SK-N-SH (cell line): ENCODE measurements around the gene IGSF9B. TPM values are rescaled to one million over a fixed set of nuclear protein-coding genes. Genes with fewer than 3 reads are reported as not detected.
"Not testable (repeated sequence)": the region's sequence is repeated elsewhere in the genome, so short reads cannot be mapped to it uniquely, and the experiment has no call there.

Experiments
- CTCF ChIA-PET: fragments of 300-600, 350-600 bp; formaldehyde crosslinking; extraction: SDS; loops from one replicate; lab custom pipeline; 2021; lab: Yijun Ruan, JAX
- POLR2A ChIA-PET: fragments of 350-600 bp; sonication (Branson Sonifier 250); formaldehyde crosslinking; extraction: SDS; loops from one replicate; lab custom pipeline; 2020; ENCODE audit warnings: antibody characterized with exemption, inconsistent platforms; lab: Yijun Ruan, JAX
- DNase-seq: peaks from one replicate; pipeline ENCODE4 v3.0.0; 2012
- H2AFZ ChIP-seq: fragments of 200-600 bp; sonication (generic); 2 replicates; pipeline ENCODE4 v1.8.1; 2016; ENCODE audit warnings: antibody characterized with exemption, mild to moderate bottlenecking, low read depth
- H3F3A ChIP-seq: fragments of 200-600 bp; sonication (generic); replicated peaks from 2 replicates; pipeline ENCODE3; 2016; ENCODE audit warnings: antibody characterized with exemption, mild to moderate bottlenecking; ENCODE audit not compliant: insufficient read depth
- H3K27ac ChIP-seq, 2 experiments: fragments of 200-500 bp in 1 of 2; fragments of 200-600 bp in 1 of 2; sonication (Bioruptor generic) in 1 of 2; sonication (generic), shearing (Covaris generic) in 1 of 2; 2 replicates each; pipeline versions ENCODE4 v1.5.1 to v1.6.1; 2014 to 2016; ENCODE audit warnings: low read depth in 2 of 2, inconsistent platforms in 1 of 2, low read length in 1 of 2, mild to moderate bottlenecking in 1 of 2, mixed read lengths in 1 of 2
- H3K27me3 ChIP-seq: fragments of 200-600 bp; sonication (generic), shearing (Covaris generic); 2 replicates; pipeline ENCODE4 v1.6.1; 2016; ENCODE audit warnings: mixed run types; ENCODE audit not compliant: insufficient read depth
- H3K36me3 ChIP-seq, 2 experiments: fragments of 200-500 bp in 1 of 2; fragments of 200-600 bp in 1 of 2; sonication (Bioruptor generic) in 1 of 2; sonication (generic) in 1 of 2; replicated peaks in 1 of 2; 2 replicates each; pipeline versions ENCODE3 to v1.5.1; 2014 to 2016; ENCODE audit warnings: low read length in 1 of 2, mild to moderate bottlenecking in 1 of 2; ENCODE audit not compliant: insufficient read depth in 2 of 2, control insufficient read depth in 1 of 2
- H3K4me1 ChIP-seq, 2 experiments: fragments of 200-500 bp in 1 of 2; fragments of 200-600 bp in 1 of 2; sonication (Bioruptor generic) in 1 of 2; sonication (generic), shearing (Covaris generic) in 1 of 2; 2 replicates each; pipeline versions ENCODE4 v1.5.1 to v1.6.1; 2014 to 2016; ENCODE audit warnings: low read depth in 1 of 2, low read length in 1 of 2, mixed run types in 1 of 2; ENCODE audit not compliant: insufficient read depth in 2 of 2, control insufficient read depth in 1 of 2
- H3K4me2 ChIP-seq: fragments of 200-600 bp; sonication (generic), shearing (Covaris generic); 2 replicates; pipeline ENCODE4 v1.6.1; 2017; ENCODE audit warnings: mixed run types
- H3K4me3 ChIP-seq, 2 experiments: fragments of 200-500 bp in 1 of 2; fragments of 200-600 bp in 1 of 2; sonication (Bioruptor generic) in 1 of 2; sonication (generic), shearing (Covaris generic) in 1 of 2; 2 replicates each; pipeline versions ENCODE4 v1.5.1 to v1.8.1; 2014 to 2016; ENCODE audit warnings: low read depth in 2 of 2, inconsistent platforms in 1 of 2, low read length in 1 of 2, mild to moderate bottlenecking in 1 of 2, mixed read lengths in 1 of 2, moderate library complexity in 1 of 2
- H3K79me2 ChIP-seq: fragments of 200-600 bp; sonication (generic); 2 replicates; pipeline ENCODE4 v1.8.1; 2017; ENCODE audit warnings: mild to moderate bottlenecking; ENCODE audit not compliant: insufficient read depth
- H3K9ac ChIP-seq: fragments of 200-600 bp; sonication (generic); 2 replicates; pipeline ENCODE4 v1.6.1; 2017; ENCODE audit warnings: mixed run types
- H3K9me2 ChIP-seq: fragments of 200-600 bp; sonication (generic); 2 replicates; pipeline ENCODE4 v1.6.1; 2017; ENCODE audit warnings: mixed run types
- H3K9me3 ChIP-seq: fragments of 200-600 bp; sonication (generic); 2 replicates; pipeline ENCODE4 v1.6.1; 2017; ENCODE audit warnings: mixed run types, mild to moderate bottlenecking, moderate library complexity
- H4K20me1 ChIP-seq: fragments of 200-600 bp; sonication (generic); 2 replicates; pipeline ENCODE4 v1.6.1; 2017; ENCODE audit warnings: mild to moderate bottlenecking, mixed run types; ENCODE audit not compliant: insufficient read depth
- ELF1 ChIP-seq: IDR thresholded peaks from 2 replicates; pipeline ENCODE4 v1.4.0; 2012
- EZH2phosphoT487 ChIP-seq: fragments of 200-600 bp; sonication (generic); IDR thresholded peaks from 2 replicates; pipeline ENCODE4 v1.6.1; 2017; ENCODE audit warnings: low read depth, mixed run types, mild to moderate bottlenecking, antibody characterized with exemption, moderate library complexity, borderline replicate concordance
- JUND ChIP-seq: IDR thresholded peaks from 2 replicates; pipeline ENCODE4 v1.4.0; 2012
- MEF2A ChIP-seq: IDR thresholded peaks from 2 replicates; pipeline ENCODE4 v1.4.0; 2012; ENCODE audit warnings: low read depth, borderline replicate concordance
- MXI1 ChIP-seq: IDR thresholded peaks from 2 replicates; pipeline ENCODE4 v1.6.1; 2012; ENCODE audit warnings: mild to moderate bottlenecking, low read depth, low read length, improper control_type of control experiment
- NRF1 ChIP-seq: IDR thresholded peaks from 2 replicates; pipeline ENCODE4 v1.6.1; 2012; ENCODE audit warnings: low read depth, mild to moderate bottlenecking, low read length
- POLR2AphosphoS5 ChIP-seq: IDR thresholded peaks from 2 replicates; pipeline ENCODE4 v1.6.1; 2012; ENCODE audit warnings: low read depth, low read length
- RAD21 ChIP-seq: IDR thresholded peaks from 2 replicates; pipeline ENCODE4 v1.6.1; 2012; ENCODE audit warnings: mild to moderate bottlenecking, low read length
- RFX5 ChIP-seq: IDR thresholded peaks from 2 replicates; pipeline ENCODE4 v1.6.1; 2012; ENCODE audit warnings: mild to moderate bottlenecking, improper control_type of control experiment, low read length
- SIN3A ChIP-seq: IDR thresholded peaks from 2 replicates; pipeline ENCODE4 v1.6.1; 2012; ENCODE audit warnings: low read depth, mild to moderate bottlenecking, low read length, moderate library complexity, borderline replicate concordance
- TAF1 ChIP-seq: IDR thresholded peaks from 2 replicates; pipeline ENCODE4 v1.6.1; 2012; ENCODE audit warnings: low read depth, mild to moderate bottlenecking, low read length, moderate library complexity, borderline replicate concordance
- TCF12 ChIP-seq: IDR thresholded peaks from 2 replicates; pipeline ENCODE4 v1.4.0; 2012
- YY1 ChIP-seq: IDR thresholded peaks from 2 replicates; pipeline ENCODE4 v1.4.0; 2012; ENCODE audit warnings: low read depth, mild to moderate bottlenecking
- WGBS: methylation state at CpG from one replicate; pipeline ENCODE4 v1.1.6; 2017; ENCODE audit warnings: low lambda C conversion rate; 5-methylcytosine and 5-hydroxymethylcytosine counted together
- polyA plus RNA-seq, 3 experiments: library from polyadenylated mRNA; depleted of rRNA; stranded (reverse); fragments of >200 nt; gene quantifications; 2 replicates each; pipeline ENCODE4 v1.2.3, GENCODE V29; 2012
- TF ChIP-seq, protein P1 (sequence below): IDR thresholded peaks from 2 replicates; pipeline ENCODE4 v1.6.1; 2012; ENCODE audit warnings: mild to moderate bottlenecking, low read depth, low read length, moderate library complexity
- TF ChIP-seq, protein P2 (sequence below): fragments of 150-350 bp; IDR thresholded peaks from 2 replicates; pipeline ENCODE4 v1.6.1; 2017; ENCODE audit warnings: antibody characterized with exemption, low read length, low read depth, borderline replicate concordance
- TF ChIP-seq, protein P3 (sequence below): IDR thresholded peaks from 2 replicates; pipeline ENCODE4; 2012
- TF ChIP-seq, protein P4 (sequence below): IDR thresholded peaks from 2 replicates; pipeline ENCODE4 v1.4.0; 2012; ENCODE audit warnings: low read depth, borderline replicate concordance

The IGSF9B gene
- polyA plus RNA-seq, 1 of the 3 experiments (the other 2 are of a cell fraction), result 0.41 TPM

DNA sequence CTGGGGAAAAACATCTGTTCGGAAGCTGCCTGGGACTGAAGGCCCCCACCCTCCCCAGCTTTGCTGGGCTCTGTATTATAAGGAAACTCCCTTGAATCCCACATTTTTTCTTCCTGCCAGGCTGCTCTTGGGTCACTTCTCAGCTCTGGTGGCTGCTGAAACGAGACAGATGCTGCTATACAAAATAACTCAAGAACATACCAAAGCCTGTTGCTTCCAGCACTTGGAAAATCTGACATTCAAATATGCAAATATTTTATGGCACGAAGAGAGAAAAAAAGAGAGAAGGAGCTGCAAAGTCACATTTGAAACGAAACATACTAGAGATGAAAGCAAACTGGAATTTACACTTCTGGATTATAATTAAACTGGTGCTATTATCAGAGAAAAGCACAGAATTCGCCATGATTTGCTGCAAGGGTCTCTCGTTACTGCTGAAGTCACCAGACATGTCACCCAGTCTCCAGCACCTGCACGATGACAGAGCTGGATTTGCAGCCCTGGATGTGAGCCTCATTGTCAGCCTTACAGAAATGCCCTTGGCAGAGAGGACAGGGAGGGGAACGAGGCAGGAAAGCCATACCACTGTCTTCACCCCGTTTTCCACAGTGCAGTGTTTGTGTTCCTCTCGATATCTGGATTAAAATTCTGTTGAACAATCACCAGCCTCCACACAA lies 47.9 kb upstream of the IGSF9B start:
- Histone ChIP-seq H3K4me1 (peaks cover 0 to 2% of the 10 kb centered on the region in 2 experiments; a peak in 1 of 4 replicates), H2AFZ (no peak overlapping the region), H3F3A (no peaks in the 10 kb centered on the region), H3K79me2 (no peaks in the 10 kb centered on the region), H3K9me2 (no peaks in the 10 kb centered on the region), H3K4me2 (no peak overlapping the region), H3K36me3 (no peaks in the 10 kb centered on the region), H3K27me3 (no peaks in the 10 kb centered on the region), H3K4me3 (no peak overlapping the region), H3K9ac (no peak overlapping the region), H4K20me1 (no peaks in the 10 kb centered on the region), H3K27ac (no peak overlapping the region), H3K9me3 (no peaks in the 10 kb centered on the region)
- POLR2A ChIA-PET, result no interaction called here
- no peak for TF ChIP-seq JUND
- TF ChIP-seq MEF2A, result no peak
- TF ChIP-seq, protein P1, sequence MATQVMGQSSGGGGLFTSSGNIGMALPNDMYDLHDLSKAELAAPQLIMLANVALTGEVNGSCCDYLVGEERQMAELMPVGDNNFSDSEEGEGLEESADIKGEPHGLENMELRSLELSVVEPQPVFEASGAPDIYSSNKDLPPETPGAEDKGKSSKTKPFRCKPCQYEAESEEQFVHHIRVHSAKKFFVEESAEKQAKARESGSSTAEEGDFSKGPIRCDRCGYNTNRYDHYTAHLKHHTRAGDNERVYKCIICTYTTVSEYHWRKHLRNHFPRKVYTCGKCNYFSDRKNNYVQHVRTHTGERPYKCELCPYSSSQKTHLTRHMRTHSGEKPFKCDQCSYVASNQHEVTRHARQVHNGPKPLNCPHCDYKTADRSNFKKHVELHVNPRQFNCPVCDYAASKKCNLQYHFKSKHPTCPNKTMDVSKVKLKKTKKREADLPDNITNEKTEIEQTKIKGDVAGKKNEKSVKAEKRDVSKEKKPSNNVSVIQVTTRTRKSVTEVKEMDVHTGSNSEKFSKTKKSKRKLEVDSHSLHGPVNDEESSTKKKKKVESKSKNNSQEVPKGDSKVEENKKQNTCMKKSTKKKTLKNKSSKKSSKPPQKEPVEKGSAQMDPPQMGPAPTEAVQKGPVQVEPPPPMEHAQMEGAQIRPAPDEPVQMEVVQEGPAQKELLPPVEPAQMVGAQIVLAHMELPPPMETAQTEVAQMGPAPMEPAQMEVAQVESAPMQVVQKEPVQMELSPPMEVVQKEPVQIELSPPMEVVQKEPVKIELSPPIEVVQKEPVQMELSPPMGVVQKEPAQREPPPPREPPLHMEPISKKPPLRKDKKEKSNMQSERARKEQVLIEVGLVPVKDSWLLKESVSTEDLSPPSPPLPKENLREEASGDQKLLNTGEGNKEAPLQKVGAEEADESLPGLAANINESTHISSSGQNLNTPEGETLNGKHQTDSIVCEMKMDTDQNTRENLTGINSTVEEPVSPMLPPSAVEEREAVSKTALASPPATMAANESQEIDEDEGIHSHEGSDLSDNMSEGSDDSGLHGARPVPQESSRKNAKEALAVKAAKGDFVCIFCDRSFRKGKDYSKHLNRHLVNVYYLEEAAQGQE, result no peak
- no peak for TF ChIP-seq POLR2AphosphoS5
- no peak for TF ChIP-seq TAF1
- TF ChIP-seq YY1, result no peak
- TF ChIP-seq TCF12, result no peak
- no peak for TF ChIP-seq RAD21
- TF ChIP-seq MXI1, result no peak
- no peak for TF ChIP-seq NRF1
- no peak for TF ChIP-seq EZH2phosphoT487
- TF ChIP-seq ELF1, result no peak
- CTCF ChIA-PET, result interaction anchor here (0.8 to 2.2 kb wide), 4 partner anchors 18 to 47 kb away, joined by 3 to 6 read pairs (median 4); no protein-coding TSS in a partner anchor
- no peak for DNase-seq
- 29% methylated on average over 10 of the region's 10 CpGs for WGBS

DNA sequence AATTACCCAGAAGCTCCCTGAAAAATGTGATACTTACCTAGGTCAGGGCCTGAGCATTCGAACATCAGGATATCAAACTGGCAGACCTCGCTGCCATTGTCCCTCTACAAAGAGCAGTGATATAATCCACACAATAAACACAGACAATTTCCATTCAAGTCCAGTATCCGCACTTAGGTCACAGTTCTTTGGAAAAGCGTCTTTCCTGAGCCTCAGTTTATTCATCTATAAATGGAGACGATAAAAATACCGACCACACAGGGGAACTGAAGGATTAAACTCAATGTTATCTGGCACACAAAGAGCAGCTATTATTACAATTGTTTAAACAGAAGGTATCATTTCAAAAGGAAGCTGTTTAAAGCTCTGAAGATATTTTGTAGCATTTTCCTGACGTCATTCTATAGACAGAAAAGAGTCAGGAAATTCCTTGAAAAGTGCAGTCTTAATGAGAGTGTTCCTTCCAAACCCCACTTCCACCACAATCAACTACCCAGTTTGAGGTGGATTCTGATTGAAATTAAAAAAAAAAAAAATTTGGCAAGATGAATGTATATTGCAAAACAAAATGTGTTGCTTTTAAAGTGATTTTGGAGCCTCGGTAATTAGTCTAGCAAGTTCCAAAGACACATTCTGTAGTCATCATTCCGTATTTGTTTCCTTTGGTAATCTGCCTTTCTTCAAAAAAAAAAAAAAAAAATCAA lies 47.2 kb upstream of the IGSF9B start:
- Histone ChIP-seq H3K79me2 (no peaks in the 10 kb centered on the region), H3K9me2 (no peaks in the 10 kb centered on the region), H3K36me3 (no peaks in the 10 kb centered on the region), H3K27ac (no peak overlapping the region), H3K4me2 (no peak overlapping the region), H3K9ac (no peak overlapping the region), H4K20me1 (no peaks in the 10 kb centered on the region), H3K9me3 (no peaks in the 10 kb centered on the region), H3K27me3 (no peaks in the 10 kb centered on the region), H2AFZ (no peak overlapping the region), H3K4me1 (peaks cover 0 to 2% of the 10 kb centered on the region in 2 experiments; a peak in 1 of 4 replicates), H3K4me3 (no peak overlapping the region), H3F3A (no peaks in the 10 kb centered on the region)
- CTCF ChIA-PET, result interaction anchor here (0.8 to 2.2 kb wide), 3 partner anchors 17 to 47 kb away, joined by 3 to 6 read pairs (median 3); no protein-coding TSS in a partner anchor
- POLR2A ChIA-PET, result no interaction called here
- DNase-seq, result no peak
- TF ChIP-seq SIN3A (no peak), RFX5 (no peak)
- TF ChIP-seq, protein P2, sequence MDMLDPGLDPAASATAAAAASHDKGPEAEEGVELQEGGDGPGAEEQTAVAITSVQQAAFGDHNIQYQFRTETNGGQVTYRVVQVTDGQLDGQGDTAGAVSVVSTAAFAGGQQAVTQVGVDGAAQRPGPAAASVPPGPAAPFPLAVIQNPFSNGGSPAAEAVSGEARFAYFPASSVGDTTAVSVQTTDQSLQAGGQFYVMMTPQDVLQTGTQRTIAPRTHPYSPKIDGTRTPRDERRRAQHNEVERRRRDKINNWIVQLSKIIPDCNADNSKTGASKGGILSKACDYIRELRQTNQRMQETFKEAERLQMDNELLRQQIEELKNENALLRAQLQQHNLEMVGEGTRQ, result no peak
- TF ChIP-seq, protein P3, sequence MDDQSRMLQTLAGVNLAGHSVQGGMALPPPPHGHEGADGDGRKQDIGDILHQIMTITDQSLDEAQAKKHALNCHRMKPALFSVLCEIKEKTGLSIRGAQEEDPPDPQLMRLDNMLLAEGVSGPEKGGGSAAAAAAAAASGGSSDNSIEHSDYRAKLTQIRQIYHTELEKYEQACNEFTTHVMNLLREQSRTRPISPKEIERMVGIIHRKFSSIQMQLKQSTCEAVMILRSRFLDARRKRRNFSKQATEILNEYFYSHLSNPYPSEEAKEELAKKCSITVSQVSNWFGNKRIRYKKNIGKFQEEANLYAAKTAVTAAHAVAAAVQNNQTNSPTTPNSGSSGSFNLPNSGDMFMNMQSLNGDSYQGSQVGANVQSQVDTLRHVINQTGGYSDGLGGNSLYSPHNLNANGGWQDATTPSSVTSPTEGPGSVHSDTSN, result no peak
- TF ChIP-seq, protein P4, sequence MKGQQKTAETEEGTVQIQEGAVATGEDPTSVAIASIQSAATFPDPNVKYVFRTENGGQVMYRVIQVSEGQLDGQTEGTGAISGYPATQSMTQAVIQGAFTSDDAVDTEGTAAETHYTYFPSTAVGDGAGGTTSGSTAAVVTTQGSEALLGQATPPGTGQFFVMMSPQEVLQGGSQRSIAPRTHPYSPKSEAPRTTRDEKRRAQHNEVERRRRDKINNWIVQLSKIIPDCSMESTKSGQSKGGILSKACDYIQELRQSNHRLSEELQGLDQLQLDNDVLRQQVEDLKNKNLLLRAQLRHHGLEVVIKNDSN, result no peak
- WGBS, result 60% methylated on average over 9 of the region's 9 CpGs

DNA sequence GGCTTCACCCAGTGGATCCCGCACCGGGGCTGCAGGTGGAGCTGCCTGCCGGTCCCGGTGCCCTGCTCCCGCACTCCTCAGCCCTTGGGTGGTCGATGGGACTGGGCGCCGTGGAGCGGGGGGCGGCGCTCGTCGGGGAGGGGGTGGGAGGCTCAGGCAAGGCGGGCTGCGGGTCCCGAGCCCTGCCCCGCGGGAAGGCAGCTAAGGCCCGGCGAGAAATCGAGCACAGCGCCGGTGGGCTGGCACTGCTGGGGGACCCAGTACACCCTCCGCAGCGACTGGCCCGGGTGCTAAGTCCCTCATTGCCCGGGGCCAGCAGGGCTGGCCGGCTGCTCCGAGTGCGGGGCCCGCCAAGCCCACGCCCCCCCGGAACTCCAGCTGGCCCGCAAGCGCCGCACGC lies 46.1 kb upstream of the IGSF9B start:
- H4K20me1 ChIP-seq, H3K4me3 ChIP-seq, H3K9ac ChIP-seq, H3F3A ChIP-seq, DNase-seq, H3K4me2 ChIP-seq, H3K4me1 ChIP-seq, H3K9me2 ChIP-seq, H3K27ac ChIP-seq, H2AFZ ChIP-seq, H3K9me3 ChIP-seq, H3K27me3 ChIP-seq, POLR2A ChIA-PET, H3K79me2 ChIP-seq, H3K36me3 ChIP-seq: not testable (repeated sequence)
- 83% methylated on average over 9 of the region's 37 CpGs for WGBS
- CTCF ChIA-PET, result interaction anchor here (2.2 kb wide), 1 partner anchor 16 kb away, joined by 6 read pairs; no protein-coding TSS in a partner anchor
